Small intestine (tissue), 4 donors: Measurements from ENCODE around the gene RNF157. TPM values are rescaled to one million over a fixed set of nuclear protein-coding genes. Genes with fewer than 3 reads are reported as not detected.

Experiments
- polyA plus RNA-seq, 4 donors: library from polyadenylated mRNA; stranded (reverse) in 3 of 4; unstranded in 1 of 4; fragments of 200-250 nt in 3 of 4; fragments of 120-200 nt in 1 of 4; gene quantifications; one replicate each; pipeline versions ENCODE4 v1.2.1 to v1.2.3, GENCODE V29; 2013
- donor health status: healthy with polysubstance abuse.
- donor health status: Bipolar disorder and iron deficiency.
- donor health status: healthy.

Gene RNF157
- polyA plus RNA-seq, 4 donors = 13.9 to 30.6 (median 21.6) TPM

Other genes starting within 250 kb of the RNF157 start
- 10 to 100 TPM in 3 of 4 donors, 1 to 10 TPM in 1; 7.9 to 82.3 (median 41.7) TPM for gene CDK3, start 239.6 kb downstream of the RNF157 start, polyA plus RNA-seq
- 10 to 100 TPM; 10.7 to 66.4 (median 41.9) TPM for gene EVPL, start 213.2 kb downstream of the RNF157 start, polyA plus RNA-seq
- gene SRP68, start 168.0 kb downstream of the RNF157 start, polyA plus RNA-seq = 10 to 100 TPM; 34.0 to 61.5 (median 39.2) TPM
- under 1 TPM in 2 of 4 donors, not detected in 2; 0.25 to 0.54 TPM for gene GALR2, start 165.7 kb downstream of the RNF157 start, polyA plus RNA-seq
- gene ZACN, start 161.3 kb downstream of the RNF157 start, polyA plus RNA-seq = 10 to 100 TPM in 1 of 4 donors, 1 to 10 TPM in 2, under 1 TPM in 1; 0.87 to 21.6 (median 2.0) TPM
- 10 to 100 TPM; 47.3 to 88.0 (median 49.7) TPM for gene EXOC7, start 136.7 kb downstream of the RNF157 start, polyA plus RNA-seq
- gene FOXJ1, start 99.2 kb downstream of the RNF157 start, polyA plus RNA-seq = under 1 TPM in 3 of 4 donors, not detected in 1; 0.22 to 0.84 (median 0.63) TPM
- 100 to 1,000 TPM in 2 of 4 donors, 10 to 100 TPM in 2; 53.1 to 118 (median 84.0) TPM for gene UBALD2, start 24.9 kb upstream of the RNF157 start, polyA plus RNA-seq
- gene QRICH2, start 67.8 kb upstream of the RNF157 start, polyA plus RNA-seq = 1 to 10 TPM; 2.4 to 3.0 (median 2.6) TPM
- 10 to 100 TPM; 32.2 to 46.7 (median 33.7) TPM for gene PRPSAP1, start 113.4 kb upstream of the RNF157 start, polyA plus RNA-seq
- 10 to 100 TPM in 3 of 4 donors, 1 to 10 TPM in 1; 1.0 to 12.7 (median 11.1) TPM for gene SPHK1, start 144.1 kb upstream of the RNF157 start, polyA plus RNA-seq
- gene UBE2O, start 212.7 kb upstream of the RNF157 start, polyA plus RNA-seq = 10 to 100 TPM in 2 of 4 donors, 1 to 10 TPM in 2; 5.7 to 19.7 (median 9.6) TPM
- gene AANAT, start 227.1 kb upstream of the RNF157 start, polyA plus RNA-seq = under 1 TPM in 1 of 4 donors, not detected in 3; 0.18 TPM